Measurements from ENCODE around the gene ATP6V1G2. TPM values are rescaled to one million over a fixed set of nuclear protein-coding genes. Genes with fewer than 3 reads are reported as not detected.

The ATP6V1G2 gene
- total RNA-seq, 2 experiments from 2014 or later = 3.8 to 14.1 TPM

DNA sequence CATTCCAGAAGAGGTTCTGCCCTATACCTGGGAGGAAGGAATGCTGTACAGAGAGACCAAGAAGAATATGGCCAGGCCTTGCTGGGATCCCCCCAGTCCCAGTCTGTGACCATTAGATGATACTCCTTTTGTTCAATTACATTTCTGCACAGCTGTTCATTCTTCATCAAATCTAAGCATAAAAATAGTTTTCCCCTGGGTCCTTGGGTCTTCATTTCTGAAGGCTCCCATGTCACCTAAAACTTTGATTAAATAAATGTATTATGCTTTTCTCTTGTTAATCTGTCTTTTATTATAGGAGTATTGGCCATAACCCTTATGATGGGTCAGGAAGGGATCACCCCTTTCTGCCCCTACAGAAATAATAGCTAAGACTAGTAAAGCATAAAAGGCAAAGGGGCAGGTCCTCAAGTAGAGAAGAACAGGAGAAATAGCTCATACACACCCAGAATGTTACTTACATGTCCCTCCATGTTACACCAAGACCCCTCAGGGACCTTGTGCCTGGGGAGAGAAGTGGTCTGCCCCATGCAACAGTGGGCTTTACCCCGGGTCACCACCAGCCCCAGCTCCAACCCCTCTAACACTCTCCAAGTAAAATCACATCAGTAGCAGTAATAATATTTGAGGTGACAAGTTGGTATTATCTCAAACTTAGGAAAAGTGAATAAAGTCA lies 23.6 kb upstream of the ATP6V1G2 start:
- H2AFZ ChIP-seq (ENCODE audit: low read length) = no peak overlapping the region
- H3K4me1 ChIP-seq (ENCODE audit: insufficient read depth, low read length, poor library complexity, severe bottlenecking) = peaks cover 79% of the 10 kb centered on the region
- H3K4me2 ChIP-seq (ENCODE audit: low read length) = peak overlapping the region; percentile 82
- no peaks in the 10 kb centered on the region for H3K9me3 ChIP-seq (ENCODE audit: low read length)
- CTCF ChIA-PET (ENCODE audit: unreplicated experiment) = interaction anchor here (0.6 to 0.7 kb wide), 2 partner anchors 12 to 19 kb away, joined by 3 read pairs; no protein-coding TSS in a partner anchor
- POLR2A ChIA-PET = interaction anchor here (0.6 to 3.3 kb wide), 9 partner anchors 10 to 25 kb away, joined by 3 to 19 read pairs (median 4); partner anchors contain the start of gene LST1
- H3K9me2 ChIP-seq (ENCODE audit: insufficient read depth, low read length) = no peaks in the 10 kb centered on the region
- H4K20me1 ChIP-seq (ENCODE audit: insufficient read depth, low read length) = no peaks in the 10 kb centered on the region
- intact Hi-C loops (cut with micrococcal nuclease; ENCODE audit: unreplicated experiment) = no loop called here
- no peaks in the 10 kb centered on the region for H3K36me3 ChIP-seq (ENCODE audit: insufficient read depth, low read length)
- BruUV-seq (replicated peaks) = TSS peak; percentile 33
- H3K27ac ChIP-seq (ENCODE audit: low read depth, low read length, poor library complexity, severe bottlenecking) = peak overlapping the region; percentile 75
- H3K4me3 ChIP-seq (ENCODE audit: low read depth, low read length, poor library complexity, severe bottlenecking) = peak overlapping the region; percentile 68
- no peak for DNase-seq (ENCODE audit: low spot score)
- peaks cover 10% of the 10 kb centered on the region; the same call in 1 of the 2 replicates for H3K79me2 ChIP-seq (ENCODE audit: insufficient read depth, low read depth, low read length)
- TF ChIP-seq CTCF (conservative IDR thresholded peaks at IDR 0.05; ENCODE audit: low read length) (no peak), EZH2phosphoT487 (IDR thresholded peaks at IDR 0.05; ENCODE audit: borderline replicate concordance, low read depth, low read length) (no peak)

- Histone ChIP-seq H3K9me2 (ENCODE audit: insufficient read depth, low read length) (no peaks in the 10 kb centered on the region), H3K4me1 (ENCODE audit: insufficient read depth, low read length, poor library complexity, severe bottlenecking) (peaks cover 66% of the 10 kb centered on the region), H3K27ac (ENCODE audit: low read depth, low read length, poor library complexity, severe bottlenecking) (peak overlapping the region; percentile 75), H2AFZ (ENCODE audit: low read length) (0 out of 2 replicates have a peak overlapping the region, but pooled peaks have one; percentile 2), H3K4me2 (ENCODE audit: low read length) (peak overlapping the region; percentile 82), H3K4me3 (ENCODE audit: low read depth, low read length, poor library complexity, severe bottlenecking) (peak overlapping the region; percentile 27), H4K20me1 (ENCODE audit: insufficient read depth, low read length) (no peaks in the 10 kb centered on the region), H3K36me3 (ENCODE audit: insufficient read depth, low read length) (no peaks in the 10 kb centered on the region), H3K9me3 (ENCODE audit: low read length) (no peaks in the 10 kb centered on the region), H3K79me2 (ENCODE audit: insufficient read depth, low read depth, low read length) (peaks cover 10% of the 10 kb centered on the region; the same call in 1 of the 2 replicates)
- ChIA-PET POLR2A (interaction anchor here (0.6 to 1.9 kb wide), 6 partner anchors 9 to 45 kb away, joined by 3 to 9 read pairs (median 4); partner anchors contain the start of gene LTB), CTCF (ENCODE audit: unreplicated experiment) (no interaction called here)
- peak; percentile 76 for DNase-seq (ENCODE audit: low spot score)
- intact Hi-C loops (cut with micrococcal nuclease; ENCODE audit: unreplicated experiment) = loop anchor here (1.0 kb wide), 1 partner anchor 8 kb away; no protein-coding TSS in a partner anchor
- no TSS peak for BruUV-seq (replicated peaks)
- TF ChIP-seq CTCF (conservative IDR thresholded peaks at IDR 0.05; ENCODE audit: low read length) = no peak
- TF ChIP-seq EZH2phosphoT487 (IDR thresholded peaks at IDR 0.05; ENCODE audit: borderline replicate concordance, low read depth, low read length) = no peak
These were observed 22.1 kb upstream of the ATP6V1G2 start for GRCh38 chr6:31568537-31568961.

Data from OCI-LY7 (cell line).